ENCODE results near the gene IL11RA.
"Not testable (repeated sequence)": the region's sequence is repeated elsewhere in the genome, so short reads cannot be mapped to it uniquely, and the experiment has no call there.

IL11RA gene

GRCh38 chr9:34629491-34629808, 22.5 kb upstream of the IL11RA start:
- no peak for DNase-seq (ENCODE audit: low spot score)

GRCh38 chr9:34630402-34631154, 21.4 kb upstream of the IL11RA start:
- no peak for DNase-seq (ENCODE audit: low spot score)

GRCh38 chr9:34633166-34633565, 18.8 kb upstream of the IL11RA start:
- DNase-seq (ENCODE audit: low spot score): no peak

GRCh38 chr9:34633851-34634550, 18.0 kb upstream of the IL11RA start:
- DNase-seq (ENCODE audit: low spot score): peak; percentile 72

GRCh38 chr9:34634551-34635248, 17.3 kb upstream of the IL11RA start:
- DNase-seq (ENCODE audit: low spot score): no peak

GRCh38 chr9:34635556-34635955, 16.4 kb upstream of the IL11RA start:
- no peak for DNase-seq (ENCODE audit: low spot score)

GRCh38 chr9:34636791-34637355, 15.1 kb upstream of the IL11RA start:
- DNase-seq (ENCODE audit: low spot score): no peak

- peak; percentile 97 for DNase-seq (ENCODE audit: low spot score)
Measured at GRCh38 chr9:34637356-34638137, 14.4 kb upstream of the IL11RA start, which contains the start of gene SIGMAR1. Gene SIGMAR1, minus strand, starts transcription at chr9:34637787. Its CDS starts 90 bp downstream, at chr9:34637697.

GRCh38 chr9:34638138-34638445, 13.9 kb upstream of the IL11RA start:
- DNase-seq (ENCODE audit: low spot score): no peak

GRCh38 chr9:34639322-34639721, 12.7 kb upstream of the IL11RA start:
- not testable (repeated sequence) for DNase-seq (ENCODE audit: low spot score)

GRCh38 chr9:34642679-34643078, 9.3 kb upstream of the IL11RA start:
- DNase-seq (ENCODE audit: low spot score): no peak

- DNase-seq (ENCODE audit: low spot score): no peak
Measured at GRCh38 chr9:34644766-34645314, 7.1 kb upstream of the IL11RA start.

- peak; percentile 94 for DNase-seq (ENCODE audit: low spot score)
Measured at GRCh38 chr9:34646211-34647083, 5.5 kb upstream of the IL11RA start, which contains the start of gene GALT. Gene GALT, plus strand, starts transcription at chr9:34646675. Its CDS starts 30 bp downstream, at chr9:34646705.

- no peak for DNase-seq (ENCODE audit: low spot score)
Measured at GRCh38 chr9:34647084-34647403, 4.9 kb upstream of the IL11RA start.

- no peak for DNase-seq (ENCODE audit: low spot score)
Measured at GRCh38 chr9:34647651-34648050, 4.3 kb upstream of the IL11RA start.

GRCh38 chr9:34648673-34649072, 3.3 kb upstream of the IL11RA start:
- no peak for DNase-seq (ENCODE audit: low spot score)

- no peak for DNase-seq (ENCODE audit: low spot score)
Measured at GRCh38 chr9:34650816-34651215, 1.2 kb upstream of the IL11RA start.

GRCh38 chr9:34651321-34651720, 664 bp upstream of the IL11RA start:
- DNase-seq (ENCODE audit: low spot score): no peak

GRCh38 chr9:34652602-34653000, 616 bp downstream of the IL11RA start:
- no peak for DNase-seq (ENCODE audit: low spot score)

GRCh38 chr9:34653151-34654072, 1.4 kb downstream of the IL11RA start:
- DNase-seq (ENCODE audit: low spot score): peak; percentile 87
